ENCODE results near the gene RFFL.

DNA sequence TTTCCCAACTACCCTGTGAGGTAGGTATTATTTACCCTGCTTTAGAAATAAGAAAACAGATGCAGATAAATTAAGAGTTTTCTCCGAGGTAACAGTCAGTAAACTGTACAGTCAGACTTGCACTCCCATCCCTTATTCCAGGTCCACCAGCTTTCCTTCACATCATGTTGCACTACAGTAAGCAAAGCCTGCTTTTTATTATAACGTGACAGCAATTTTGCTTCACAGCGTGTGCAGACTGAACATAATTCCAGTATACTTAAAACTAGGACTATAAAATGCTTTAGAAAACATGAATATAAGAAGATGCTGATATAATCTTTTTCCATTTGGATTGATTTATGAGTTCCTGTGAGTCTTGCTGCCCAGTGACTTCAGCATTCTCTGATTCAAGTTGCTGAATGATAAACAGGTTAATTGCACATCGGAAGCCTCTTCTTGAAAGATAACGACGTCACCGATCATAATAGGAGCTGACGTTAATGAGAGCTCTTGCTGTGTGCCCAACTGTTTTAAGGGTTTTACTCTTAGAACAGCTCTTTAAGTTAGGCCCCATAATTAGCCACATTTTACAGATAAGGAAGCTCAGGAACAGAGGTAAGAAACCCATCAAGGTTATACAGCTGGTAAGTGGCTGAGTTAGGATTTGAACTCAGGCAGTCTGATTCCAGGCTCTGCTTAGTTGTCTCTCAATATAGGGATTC, 81.8 kb downstream of the RFFL start:
- TF ChIP-seq, protein P1, sequence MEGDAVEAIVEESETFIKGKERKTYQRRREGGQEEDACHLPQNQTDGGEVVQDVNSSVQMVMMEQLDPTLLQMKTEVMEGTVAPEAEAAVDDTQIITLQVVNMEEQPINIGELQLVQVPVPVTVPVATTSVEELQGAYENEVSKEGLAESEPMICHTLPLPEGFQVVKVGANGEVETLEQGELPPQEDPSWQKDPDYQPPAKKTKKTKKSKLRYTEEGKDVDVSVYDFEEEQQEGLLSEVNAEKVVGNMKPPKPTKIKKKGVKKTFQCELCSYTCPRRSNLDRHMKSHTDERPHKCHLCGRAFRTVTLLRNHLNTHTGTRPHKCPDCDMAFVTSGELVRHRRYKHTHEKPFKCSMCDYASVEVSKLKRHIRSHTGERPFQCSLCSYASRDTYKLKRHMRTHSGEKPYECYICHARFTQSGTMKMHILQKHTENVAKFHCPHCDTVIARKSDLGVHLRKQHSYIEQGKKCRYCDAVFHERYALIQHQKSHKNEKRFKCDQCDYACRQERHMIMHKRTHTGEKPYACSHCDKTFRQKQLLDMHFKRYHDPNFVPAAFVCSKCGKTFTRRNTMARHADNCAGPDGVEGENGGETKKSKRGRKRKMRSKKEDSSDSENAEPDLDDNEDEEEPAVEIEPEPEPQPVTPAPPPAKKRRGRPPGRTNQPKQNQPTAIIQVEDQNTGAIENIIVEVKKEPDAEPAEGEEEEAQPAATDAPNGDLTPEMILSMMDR (IDR thresholded peaks at IDR 0.05; ENCODE audit: low read length) = no peak
- no peak for TF ChIP-seq EZH2 (IDR thresholded peaks at IDR 0.05; ENCODE audit: borderline replicate concordance, low read length)
